GM21786 (cell line): Measurements from ENCODE around the gene ERI3.
"Not testable (repeated sequence)": the region's sequence is repeated elsewhere in the genome, so short reads cannot be mapped to it uniquely, and the experiment has no call there.

Experiments
- ATAC-seq: cut with Tn5 transposase; IDR thresholded peaks from one replicate; pipeline ENCODE4 v1.9.1; 2021; ENCODE audit not compliant: unreplicated experiment

The ERI3 gene

GRCh38 chr1:44217809-44218410, 137.1 kb downstream of the ERI3 start:
- no peak for ATAC-seq

DNA sequence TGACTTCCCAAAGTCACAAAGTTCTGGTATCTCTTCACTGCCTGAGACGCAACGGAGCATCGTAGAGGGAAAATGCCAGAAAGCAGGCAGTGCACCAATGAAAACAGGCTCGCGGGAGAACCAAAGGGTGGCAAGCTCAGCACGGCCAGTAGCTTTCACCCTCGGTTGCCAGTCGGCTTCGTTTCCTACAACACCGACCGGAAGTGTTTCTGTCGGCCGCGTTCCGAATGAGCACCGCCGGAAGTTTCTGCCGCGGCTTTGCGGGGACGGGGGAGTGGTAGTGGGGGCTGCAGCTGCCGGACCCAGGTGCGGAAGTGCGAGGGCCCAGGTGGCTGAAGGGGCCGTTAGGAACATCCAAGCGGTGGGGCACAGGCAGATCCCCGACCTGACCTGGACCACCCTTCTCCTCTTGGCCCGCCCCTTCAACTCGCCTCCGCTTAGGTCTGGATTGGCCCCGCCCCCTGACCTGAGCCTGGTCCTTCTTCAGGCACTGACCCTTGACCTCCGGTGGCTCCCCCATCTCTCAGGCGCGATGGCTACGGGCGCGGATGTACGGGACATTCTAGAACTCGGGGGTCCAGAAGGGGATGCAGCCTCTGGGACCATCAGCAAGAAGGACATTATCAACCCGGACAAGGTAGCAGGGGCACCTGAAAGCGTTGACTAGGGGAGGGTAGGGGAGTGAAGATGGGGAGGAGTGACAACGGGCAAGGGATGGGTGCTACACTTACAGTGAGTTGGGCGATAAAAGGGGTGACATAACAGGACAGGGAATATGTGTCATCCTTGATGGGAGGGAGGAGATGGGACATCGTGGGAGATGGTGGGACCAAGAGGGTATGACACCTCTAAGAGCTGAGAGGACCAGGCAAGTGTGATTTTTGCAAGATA, 141.6 kb downstream of the ERI3 start, which contains the start of gene DMAP1:
DMAP1 (plus strand) TSS at position 250 of the 891 bp plus-strand sequence; CDS start at position 533, 283 bp downstream.
- peak; percentile 66 for ATAC-seq

GRCh38 chr1:44212355-44213221, 142.5 kb downstream of the ERI3 start:
- ATAC-seq = no peak

DNA sequence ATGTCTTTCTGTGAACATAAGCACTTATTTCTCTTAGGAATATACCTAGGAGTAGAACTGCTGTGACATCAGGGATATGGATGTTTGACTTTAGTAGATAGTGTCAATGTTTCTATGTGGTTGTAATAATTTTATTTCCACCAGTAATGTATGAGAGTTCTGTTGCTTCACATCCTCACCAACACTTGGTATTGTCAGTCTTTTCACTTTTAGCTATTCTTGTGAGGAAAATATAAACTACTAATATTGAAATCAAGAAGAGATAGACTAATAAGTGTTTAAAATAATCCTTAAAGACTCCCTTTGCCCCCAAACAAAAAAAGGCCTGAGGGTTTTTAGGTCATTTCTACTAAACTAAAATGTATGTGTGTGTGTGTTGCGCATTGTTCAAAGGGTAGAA, 144.5 kb downstream of the ERI3 start:
- no peak for ATAC-seq

DNA sequence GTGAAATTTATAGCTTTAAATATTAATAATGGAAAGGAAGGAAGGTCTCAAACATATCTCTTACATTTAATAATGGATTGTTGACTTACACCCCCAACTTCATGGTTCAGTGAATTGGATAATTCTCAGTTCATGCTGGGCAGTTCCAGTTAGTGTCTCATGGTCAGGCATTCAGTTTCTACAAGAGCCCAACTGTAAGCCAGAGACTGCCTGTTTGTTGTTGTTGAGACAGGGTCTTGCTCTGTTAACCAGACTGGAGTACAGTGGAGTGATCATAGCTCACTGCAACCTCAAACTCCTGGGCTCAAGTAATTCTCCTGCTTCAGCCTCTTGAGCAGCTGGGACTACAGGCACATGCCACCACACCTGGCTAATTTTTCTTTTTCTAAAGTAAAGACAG, 146.8 kb downstream of the ERI3 start:
- no peak for ATAC-seq

DNA sequence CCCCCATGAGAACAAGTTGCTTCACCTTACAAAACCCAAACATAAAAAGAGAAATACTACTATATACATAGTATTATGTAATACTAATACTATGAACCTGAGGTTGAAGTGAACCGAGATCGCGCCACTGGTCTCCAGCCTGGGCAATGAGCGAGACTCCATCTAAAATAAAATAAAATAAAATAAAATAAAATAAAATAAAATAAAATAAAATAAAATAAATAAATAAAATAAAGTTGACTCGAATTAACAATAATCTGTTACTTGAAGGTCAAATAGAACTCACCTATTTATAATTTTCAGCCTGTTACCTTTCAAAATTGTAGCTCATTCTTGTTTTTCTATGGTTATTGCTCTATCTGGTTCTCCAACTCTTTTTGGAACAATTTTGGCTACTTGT, 148.5 kb downstream of the ERI3 start:
- not testable (repeated sequence) for ATAC-seq

DNA sequence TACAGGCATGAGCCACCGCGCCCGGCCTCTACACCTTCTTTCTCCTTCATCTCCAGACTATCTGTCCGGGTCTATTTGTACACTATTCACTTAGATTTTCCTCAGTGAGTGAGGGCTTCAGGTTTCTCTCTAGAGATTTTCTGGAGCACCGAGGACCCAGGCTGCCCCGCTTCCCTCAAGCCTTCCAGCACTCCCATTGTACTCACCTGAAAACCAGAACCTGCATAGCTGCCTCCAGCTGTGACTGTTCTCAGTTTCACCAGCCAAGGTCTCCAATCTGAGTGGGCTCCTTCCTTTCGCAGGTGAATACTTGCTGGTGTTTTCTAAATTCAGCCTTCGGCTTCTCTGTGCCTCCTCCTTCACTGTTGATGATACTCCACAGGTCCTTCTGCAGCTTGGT, 154.7 kb downstream of the ERI3 start:
- ATAC-seq = no peak

DNA sequence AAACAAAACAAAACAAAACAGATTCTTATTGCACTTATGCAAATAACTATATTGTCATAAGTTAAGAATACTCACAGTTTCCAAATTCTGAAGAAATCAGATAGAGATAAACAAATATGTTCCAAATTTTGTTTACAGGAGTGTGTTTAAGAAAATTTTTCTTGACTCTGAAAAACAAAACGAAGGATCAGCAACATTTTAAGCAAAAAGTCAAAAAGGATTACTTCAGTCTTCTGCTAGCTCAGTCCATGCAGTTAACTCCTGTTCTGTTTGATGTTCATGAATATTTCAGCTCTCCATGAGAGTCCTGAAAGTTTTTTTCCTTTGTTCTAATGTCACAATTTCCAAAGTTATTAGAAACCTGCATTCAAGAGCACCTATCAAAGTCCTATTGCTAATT, 180.4 kb downstream of the ERI3 start:
- no peak for ATAC-seq
